Neuronal stem cell (in vitro differentiated cells): ENCODE data around the gene GIT1.
A peak's percentile ranks its signal among the peaks of the same experiment; 100 is the strongest.

Experiments used
- DNase-seq: peaks from one replicate; pipeline ENCODE4 v3.0.0-alpha.2; 2013; ENCODE audit warnings: low spot score
- H2AFZ ChIP-seq: one replicate; pipeline ENCODE4 v1.6.1; 2013; ENCODE audit warnings: mild to moderate bottlenecking, low read length, inconsistent platforms
- H2AK5ac ChIP-seq: 2 replicates; pipeline ENCODE4 v1.6.1; 2013; ENCODE audit warnings: low read depth, mild to moderate bottlenecking, inconsistent platforms, low read length, moderate library complexity, mixed read lengths
- H2BK120ac ChIP-seq: 2 replicates; pipeline ENCODE4 v1.6.1; 2013; ENCODE audit warnings: low read depth, mild to moderate bottlenecking, inconsistent platforms, low read length, moderate library complexity, mixed read lengths
- H2BK12ac ChIP-seq: one replicate; pipeline ENCODE4 v1.6.1; 2013; ENCODE audit warnings: low read length, inconsistent platforms
- H2BK15ac ChIP-seq: 2 replicates; pipeline ENCODE4 v1.6.1; 2013; ENCODE audit warnings: mild to moderate bottlenecking, low read length, inconsistent platforms, mixed read lengths
- H2BK5ac ChIP-seq: one replicate; pipeline ENCODE4 v1.6.1; 2013; ENCODE audit warnings: inconsistent platforms, mild to moderate bottlenecking, low read length, moderate library complexity
- H3K14ac ChIP-seq: one replicate; pipeline ENCODE4 v1.6.1; 2013; ENCODE audit warnings: low read length, inconsistent platforms
- H3K18ac ChIP-seq: 2 replicates; pipeline ENCODE4 v1.6.1; 2013; ENCODE audit warnings: low read length, inconsistent platforms
- H3K23ac ChIP-seq: 2 replicates; pipeline ENCODE4 v1.6.1; 2013; ENCODE audit warnings: low read depth, mild to moderate bottlenecking, mixed read lengths, low read length, inconsistent platforms; ENCODE audit not compliant: poor library complexity
- H3K27ac ChIP-seq: replicated peaks from 3 replicates; pipeline ENCODE4 v1.5.1; 2013; ENCODE audit warnings: low read length, inconsistent platforms
- H3K27me3 ChIP-seq, 3 experiments: 2 replicates each; pipeline ENCODE4 v1.6.1; 2013; ENCODE audit warnings: low read length in 3 of 3, mild to moderate bottlenecking in 2 of 3, inconsistent platforms in 1 of 3, low read depth in 1 of 3, mixed read lengths in 1 of 3, moderate library complexity in 1 of 3; ENCODE audit not compliant: control insufficient read depth in 3 of 3, insufficient read depth in 3 of 3
- H3K36me3 ChIP-seq, 2 donors: replicated peaks in 1 of 2; 2 replicates each; pipeline ENCODE4 v1.6.1; 2013; ENCODE audit warnings: low read length in 2 of 2; ENCODE audit not compliant: control insufficient read depth in 2 of 2, insufficient read depth in 2 of 2
- H3K4ac ChIP-seq: 2 replicates; pipeline ENCODE4 v1.6.1; 2013; ENCODE audit warnings: inconsistent platforms, mild to moderate bottlenecking, low read length, moderate library complexity
- H3K4me1 ChIP-seq, 2 donors: 1 replicate in 1 of 2; 2 replicates in 1 of 2; pipeline ENCODE4 v1.6.1; 2013; ENCODE audit warnings: low read length in 2 of 2, low read depth in 1 of 2; ENCODE audit not compliant: control insufficient read depth in 2 of 2, insufficient read depth in 1 of 2
- H3K4me2 ChIP-seq: one replicate; pipeline ENCODE4 v1.6.1; 2013; ENCODE audit warnings: mild to moderate bottlenecking, low read length, inconsistent platforms; ENCODE audit not compliant: insufficient read depth, poor library complexity, severe bottlenecking
- H3K4me3 ChIP-seq, 2 donors: 2 replicates each; pipeline ENCODE4 v1.5.1; 2013; ENCODE audit warnings: low read length in 2 of 2, mild to moderate bottlenecking in 2 of 2, inconsistent platforms in 1 of 2, moderate library complexity in 1 of 2
- H3K79me1 ChIP-seq: one replicate; pipeline ENCODE4 v1.6.1; 2013; ENCODE audit warnings: low read depth, mild to moderate bottlenecking, inconsistent platforms, low read length, moderate library complexity
- H3K9ac ChIP-seq: one replicate; pipeline ENCODE4 v1.6.1; 2013; ENCODE audit warnings: mild to moderate bottlenecking, low read depth, low read length, inconsistent platforms; ENCODE audit not compliant: poor library complexity
- H3K9me3 ChIP-seq, 2 donors: replicated peaks in 1 of 2; 2 replicates each; pipeline versions ENCODE3 to v1.6.1; 2013; ENCODE audit warnings: low read length in 2 of 2, mild to moderate bottlenecking in 2 of 2, inconsistent platforms in 1 of 2, low read depth in 1 of 2, mixed read lengths in 1 of 2, moderate library complexity in 1 of 2; ENCODE audit not compliant: control insufficient read depth in 2 of 2, insufficient read depth in 1 of 2
- H4K8ac ChIP-seq: one replicate; pipeline ENCODE4 v1.6.1; 2013; ENCODE audit warnings: low read depth, mild to moderate bottlenecking, inconsistent platforms, low read length, moderate library complexity
- H4K91ac ChIP-seq: one replicate; pipeline ENCODE4 v1.6.1; 2013; ENCODE audit warnings: low read length, low read depth, mild to moderate bottlenecking, inconsistent platforms; ENCODE audit not compliant: poor library complexity
- WGBS, 2 donors: extraction: QIAGEN DNeasy Blood & Tissue Kit; methylation state at CpG; one replicate each; pipeline ENCODE4 v1.1.7; 2013; ENCODE audit warnings: missing lambda C conversion rate in 2 of 2, mixed read lengths in 1 of 2; ENCODE audit not compliant: insufficient read length in 2 of 2, insufficient replicate concordance in 1 of 2; ENCODE audit errors: extremely low coverage in 2 of 2; 5-methylcytosine and 5-hydroxymethylcytosine counted together

The GIT1 gene

DNA sequence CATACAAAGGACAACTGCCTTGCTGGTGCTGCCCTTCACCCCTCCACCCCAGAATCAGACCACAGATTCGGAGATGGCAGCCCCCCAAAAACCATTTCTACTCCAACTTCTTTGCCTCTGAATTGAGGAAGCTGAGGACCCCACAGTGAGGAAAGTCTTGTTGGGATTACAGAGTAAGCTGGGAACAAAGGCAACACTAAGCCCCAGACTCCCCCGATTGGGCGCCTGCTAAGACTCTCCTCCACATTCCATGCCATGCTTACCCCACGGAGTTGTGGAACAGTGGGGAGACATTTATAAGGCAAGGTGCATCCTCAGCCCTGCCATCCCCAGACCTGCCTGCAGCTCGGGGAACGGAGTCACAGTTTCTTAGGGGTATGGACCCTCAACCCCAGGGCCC lies 1.9 kb downstream of the GIT1 start:
- Histone ChIP-seq H2AFZ (no peak overlapping the region), H3K18ac (no peak overlapping the region), H3K23ac (peak overlapping the region; percentile 0), H2BK120ac (no peak overlapping the region), H2BK15ac (no peak overlapping the region), H3K9ac (no peak overlapping the region), H2AK5ac (peak overlapping the region; percentile 90), H3K4me1 (peaks cover 46 to 57% of the 10 kb centered on the region in 2 donors), H4K8ac (no peak overlapping the region), H3K79me1 (peaks cover 15% of the 10 kb centered on the region), H3K27ac (no peak overlapping the region), H3K14ac (no peak overlapping the region), H3K4ac (no peak overlapping the region), H2BK12ac (no peak overlapping the region), H3K27me3 (no peaks in the 10 kb centered on the region), H4K91ac (no peak overlapping the region), H3K36me3 (peaks cover 7 to 16% of the 10 kb centered on the region in 2 donors), H2BK5ac (no peak overlapping the region), H3K4me3 (peak overlapping the region in 1 of 2 donors; percentile 66), H3K4me2 (no peak overlapping the region), H3K9me3 (no peaks in the 10 kb centered on the region)
- WGBS, 2 donors, result no CpG with 5 or more reads among the region's 6 CpGs
- DNase-seq, result no peak

GRCh38 chr17:29586676-29587469 lies 2.6 kb downstream of the GIT1 start:
- no peak for DNase-seq
- Histone ChIP-seq H2AFZ (no peak overlapping the region), H2BK15ac (no peak overlapping the region), H2BK5ac (no peak overlapping the region), H4K91ac (no peak overlapping the region), H3K9me3 (no peaks in the 10 kb centered on the region), H2BK12ac (peak overlapping the region; percentile 19), H3K18ac (peak overlapping the region; percentile 5), H3K14ac (no peak overlapping the region), H3K27me3 (no peaks in the 10 kb centered on the region), H3K79me1 (peaks cover 15% of the 10 kb centered on the region), H3K36me3 (peaks cover 14 to 23% of the 10 kb centered on the region in 2 donors), H2BK120ac (no peak overlapping the region), H3K23ac (peak overlapping the region; percentile 0), H3K4ac (no peak overlapping the region), H4K8ac (no peak overlapping the region), H2AK5ac (peak overlapping the region; percentile 61), H3K4me3 (peak overlapping the region in 1 of 2 donors; percentile 66), H3K4me2 (no peak overlapping the region), H3K4me1 (peaks cover 39 to 50% of the 10 kb centered on the region in 2 donors), H3K27ac (no peak overlapping the region), H3K9ac (no peak overlapping the region)
- WGBS, 2 donors, result no CpG with 5 or more reads among the region's 9 CpGs

DNA sequence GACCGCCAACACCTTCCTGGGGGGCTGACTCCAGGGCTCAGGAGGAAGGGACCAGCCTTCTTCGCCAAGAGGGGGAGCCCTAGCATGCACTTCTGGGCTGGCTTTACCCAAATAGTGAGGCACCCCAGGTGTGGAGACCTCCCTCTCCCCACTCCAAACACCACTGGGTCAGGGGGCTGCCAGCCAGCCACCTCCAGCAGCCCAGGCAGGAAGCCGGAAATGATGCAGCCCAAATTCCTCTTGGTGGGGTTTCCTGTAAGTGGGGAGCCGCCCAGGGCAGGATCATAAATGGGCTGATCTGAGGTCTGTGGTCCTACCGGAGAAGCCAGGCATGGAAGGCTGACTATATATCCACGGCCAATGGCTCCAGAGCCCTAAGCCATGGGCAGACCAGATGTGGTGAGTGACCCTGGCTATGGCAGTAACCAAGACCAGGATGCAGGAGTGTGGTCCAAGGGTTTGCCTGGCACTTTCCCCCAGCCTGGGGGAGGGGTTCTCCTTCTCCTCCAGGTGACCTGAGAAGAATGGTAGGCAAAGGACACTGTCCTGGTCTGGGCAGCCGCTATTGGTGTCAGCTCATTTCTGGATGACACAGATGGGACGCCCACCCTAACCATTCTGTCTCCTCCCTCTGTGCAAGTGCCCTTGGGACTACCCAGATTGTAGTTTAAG lies 4.2 kb downstream of the GIT1 start:
- no peak overlapping the region for H2BK120ac ChIP-seq
- peak overlapping the region; percentile 30 for H2BK15ac ChIP-seq
- no peak overlapping the region for H3K9ac ChIP-seq
- H2BK12ac ChIP-seq, result no peak overlapping the region
- no peak overlapping the region for H3K4me2 ChIP-seq
- no peak overlapping the region for H3K4me3 ChIP-seq
- no peak overlapping the region for H3K23ac ChIP-seq
- H3K27ac ChIP-seq, result no peak overlapping the region
- H3K79me1 ChIP-seq, result peaks cover 17% of the 10 kb centered on the region
- H2BK5ac ChIP-seq, result peak overlapping the region; percentile 72
- peaks cover 24 to 40% of the 10 kb centered on the region in 2 donors for H3K4me1 ChIP-seq
- no peak overlapping the region for H4K8ac ChIP-seq
- peak overlapping the region; percentile 62 for H3K18ac ChIP-seq
- H3K27me3 ChIP-seq, result no peaks in the 10 kb centered on the region
- H4K91ac ChIP-seq, result no peak overlapping the region
- no peaks in the 10 kb centered on the region for H3K9me3 ChIP-seq
- peaks cover 17 to 34% of the 10 kb centered on the region in 2 donors for H3K36me3 ChIP-seq
- no peak overlapping the region for H2AFZ ChIP-seq
- no peak overlapping the region for H3K14ac ChIP-seq
- peak overlapping the region; percentile 58 for H2AK5ac ChIP-seq
- DNase-seq, result no peak
- no CpG with 5 or more reads among the region's 8 CpGs for WGBS, 2 donors
- no peak overlapping the region for H3K4ac ChIP-seq

DNA sequence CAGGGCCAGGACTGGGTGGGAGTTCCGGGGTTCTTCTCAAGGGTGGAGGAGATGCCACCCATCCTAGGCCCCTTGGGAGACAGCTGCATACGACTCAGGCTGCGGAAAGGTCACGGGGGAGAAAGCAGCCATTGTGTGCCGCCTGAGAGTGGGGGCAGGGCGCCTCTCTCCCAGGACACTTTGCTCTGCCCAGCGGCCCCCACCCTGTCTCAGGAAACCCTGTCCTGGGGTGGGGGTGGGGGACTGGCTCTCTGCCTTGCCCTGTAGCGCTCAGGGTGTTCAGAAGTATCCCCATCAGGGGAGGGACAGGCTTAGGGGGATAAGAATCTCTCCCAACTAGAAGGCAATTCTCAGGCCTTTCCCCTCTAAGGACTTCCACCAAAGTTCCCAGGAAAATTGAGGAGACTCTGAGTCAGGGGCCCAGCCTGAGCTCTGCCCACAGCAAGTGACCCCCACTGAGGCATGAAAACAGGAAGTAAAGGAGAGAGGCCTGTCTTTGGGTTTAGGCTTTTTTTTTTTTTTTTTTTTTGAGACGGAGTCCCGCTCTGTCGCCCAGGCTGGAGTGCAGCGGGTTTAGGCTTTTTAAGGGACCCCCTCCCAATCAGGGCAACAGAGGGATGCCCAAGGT lies 4.9 kb downstream of the GIT1 start:
- Histone ChIP-seq H2AFZ (no peak overlapping the region), H3K4me1 (peaks cover 20 to 34% of the 10 kb centered on the region in 2 donors), H3K4me2 (no peak overlapping the region), H3K18ac (peak overlapping the region; percentile 41), H2BK5ac (peak overlapping the region; percentile 72), H3K9me3 (no peaks in the 10 kb centered on the region), H3K23ac (no peak overlapping the region), H2AK5ac (peak overlapping the region; percentile 58), H4K91ac (no peak overlapping the region), H3K14ac (peak overlapping the region; percentile 25), H2BK15ac (peak overlapping the region; percentile 38), H3K79me1 (peaks cover 17% of the 10 kb centered on the region), H2BK120ac (peak overlapping the region; percentile 50), H3K4me3 (no peak overlapping the region), H3K9ac (no peak overlapping the region), H4K8ac (no peak overlapping the region), H3K4ac (no peak overlapping the region), H3K36me3 (peaks cover 24 to 40% of the 10 kb centered on the region in 2 donors), H3K27ac (peak overlapping the region; percentile 20), H2BK12ac (no peak overlapping the region), H3K27me3 (no peaks in the 10 kb centered on the region)
- WGBS, 2 donors, result no CpG with 5 or more reads among the region's 12 CpGs
- DNase-seq, result no peak
